ENCODE data around the gene ROGDI.

The ROGDI gene, protein sequence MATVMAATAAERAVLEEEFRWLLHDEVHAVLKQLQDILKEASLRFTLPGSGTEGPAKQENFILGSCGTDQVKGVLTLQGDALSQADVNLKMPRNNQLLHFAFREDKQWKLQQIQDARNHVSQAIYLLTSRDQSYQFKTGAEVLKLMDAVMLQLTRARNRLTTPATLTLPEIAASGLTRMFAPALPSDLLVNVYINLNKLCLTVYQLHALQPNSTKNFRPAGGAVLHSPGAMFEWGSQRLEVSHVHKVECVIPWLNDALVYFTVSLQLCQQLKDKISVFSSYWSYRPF

DNA sequence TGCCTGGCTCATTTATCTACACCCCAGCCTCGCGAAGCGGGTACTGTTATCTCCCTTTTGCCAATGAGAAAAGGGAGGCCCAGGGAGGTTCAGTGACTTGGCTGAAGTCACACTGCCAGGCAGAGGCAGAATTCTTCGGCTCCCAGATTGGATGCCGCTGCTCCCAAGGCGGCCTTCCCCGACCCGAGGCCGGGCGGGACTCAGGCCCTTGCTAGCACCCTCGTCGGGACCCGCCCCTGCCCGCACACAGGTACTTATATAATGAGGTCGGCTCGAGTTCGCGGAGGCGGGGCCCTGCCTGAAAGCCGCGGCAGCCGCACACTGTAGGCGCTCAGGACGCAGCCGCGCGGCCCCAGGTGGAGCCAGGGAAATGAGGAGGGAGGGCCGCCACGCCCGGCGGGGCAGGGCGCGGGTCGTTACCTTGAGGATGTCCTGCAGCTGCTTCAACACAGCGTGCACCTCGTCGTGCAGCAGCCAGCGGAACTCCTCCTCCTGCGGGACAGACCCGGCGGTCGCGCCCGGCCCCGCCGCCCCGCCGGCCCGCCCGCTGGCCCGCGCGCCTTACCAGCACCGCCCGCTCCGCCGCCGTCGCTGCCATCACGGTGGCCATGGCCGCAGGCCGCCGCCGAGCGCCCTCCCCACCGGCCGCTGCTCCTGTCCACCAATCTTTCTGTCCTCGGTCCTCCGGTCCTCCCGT is at the start of gene ROGDI:
TSS of gene ROGDI (minus strand) at position 672 of the 697 bp plus-strand sequence. CDS start at position 610, 62 bp downstream.
- peak; percentile 46 for DNase-seq

DNA sequence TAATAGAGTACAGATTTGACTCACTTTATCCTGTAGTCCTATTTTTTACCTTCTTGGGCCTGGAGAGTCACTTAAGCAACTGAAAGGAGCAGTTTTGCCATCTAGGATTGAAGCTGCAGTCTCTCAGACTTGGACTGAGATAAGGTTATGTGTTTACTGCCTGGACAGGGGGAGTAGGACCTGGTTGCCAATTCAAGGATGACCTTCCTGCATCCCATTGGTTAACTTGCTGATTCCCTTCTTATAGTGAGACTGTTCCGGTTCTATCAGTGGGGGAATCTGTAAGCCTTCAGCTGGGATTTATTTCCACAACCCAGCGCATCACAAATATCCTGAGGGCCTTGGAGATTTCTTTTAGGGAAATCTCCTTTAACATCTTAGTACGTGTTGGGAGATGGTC is 47.8 kb upstream of the ROGDI start:
- DNase-seq: peak; percentile 17

DNA sequence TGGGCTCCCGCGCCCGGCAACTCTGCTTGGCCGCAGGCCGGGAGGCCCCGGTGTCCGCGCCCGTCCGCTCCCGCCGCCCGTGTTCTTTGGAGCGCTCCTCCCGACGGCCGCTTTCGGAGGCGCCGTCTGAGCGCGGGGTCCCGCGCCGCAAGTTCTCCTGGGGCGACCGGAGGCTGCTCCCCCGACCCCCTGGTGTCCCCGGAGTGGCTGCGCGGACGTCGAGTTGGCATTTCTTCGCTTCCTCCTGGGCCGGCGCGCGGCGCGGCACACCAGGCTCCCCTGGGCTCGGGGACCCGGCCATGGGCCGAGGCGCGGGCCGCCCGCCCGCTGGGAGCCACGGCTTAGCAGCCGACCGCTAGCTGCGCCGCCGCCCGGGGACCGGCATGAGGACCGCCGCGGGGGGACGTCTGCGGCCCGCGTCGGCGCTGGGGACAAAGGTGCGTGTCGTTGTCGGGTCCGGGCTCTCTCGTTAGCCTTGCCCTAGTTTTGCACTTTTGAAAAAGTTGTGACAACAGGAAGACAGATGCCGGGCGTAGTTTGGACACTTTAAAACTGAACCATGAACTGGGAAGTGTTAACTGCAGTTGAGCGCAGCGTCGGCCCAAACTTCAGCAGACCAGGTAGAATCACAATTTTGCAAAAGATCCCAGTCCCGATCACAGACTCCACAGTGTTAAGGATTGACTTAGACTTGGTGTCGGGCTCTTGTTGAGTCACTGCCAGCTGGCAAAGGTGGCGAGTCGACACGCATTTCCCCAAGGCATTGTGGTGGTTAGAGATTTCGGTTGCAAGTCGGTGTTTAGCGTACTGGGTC is 45.5 kb upstream of the ROGDI start:
- DNase-seq: peak; percentile 68

DNA sequence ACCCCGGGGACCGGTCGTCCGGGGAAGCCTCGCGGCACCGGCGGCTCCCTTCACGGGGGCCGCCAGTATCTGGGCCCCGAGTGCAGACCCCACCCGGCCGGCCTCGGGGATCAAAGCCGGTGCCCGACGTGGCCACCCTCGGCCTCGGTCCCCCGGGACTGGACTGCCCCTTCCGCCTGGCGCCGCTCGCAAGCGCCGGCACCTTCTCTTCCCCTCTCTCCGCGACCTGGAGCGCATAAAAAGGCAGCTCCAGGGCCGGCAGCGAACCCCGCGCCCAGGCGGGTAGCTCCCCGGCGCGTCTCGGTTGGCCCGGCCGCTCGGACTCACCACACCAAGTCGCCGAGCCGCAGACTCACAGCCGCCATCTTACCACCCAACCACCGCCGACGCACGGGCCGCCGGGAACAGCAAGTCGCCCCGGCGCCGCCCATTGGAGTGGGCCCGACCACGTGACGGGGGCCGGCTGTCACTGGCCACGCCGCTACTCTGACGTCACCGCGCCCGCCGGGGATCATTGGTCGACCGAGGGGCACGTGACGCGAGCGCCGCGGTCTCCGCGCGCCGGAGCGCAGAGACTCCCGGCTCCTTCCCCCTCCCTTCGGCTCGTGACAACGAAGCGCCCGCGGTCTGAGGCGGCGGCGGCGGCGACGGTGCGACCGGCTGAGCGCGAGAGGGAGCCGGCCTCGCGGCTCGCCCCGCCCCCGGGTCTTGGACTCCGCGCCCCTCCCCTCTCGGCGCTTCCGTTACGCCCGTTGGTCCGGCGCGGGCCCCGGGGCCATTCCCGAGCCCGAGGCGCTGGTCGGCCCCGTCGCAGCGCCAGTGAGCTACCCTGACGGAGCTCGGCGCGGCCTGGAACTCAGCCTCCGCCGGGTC is 44.7 kb upstream of the ROGDI start, which contains the start of the genes GLYR1 and UBN1:
TSS of gene GLYR1 (minus strand) at position 388 of the 873 bp plus-strand sequence. CDS start at position 365, 23 bp downstream.
TSS of gene UBN1 (plus strand) at position 581 of the 873 bp plus-strand sequence. CDS start 5,437 bp downstream, outside the sequence.
- peak; percentile 96 for DNase-seq

DNA sequence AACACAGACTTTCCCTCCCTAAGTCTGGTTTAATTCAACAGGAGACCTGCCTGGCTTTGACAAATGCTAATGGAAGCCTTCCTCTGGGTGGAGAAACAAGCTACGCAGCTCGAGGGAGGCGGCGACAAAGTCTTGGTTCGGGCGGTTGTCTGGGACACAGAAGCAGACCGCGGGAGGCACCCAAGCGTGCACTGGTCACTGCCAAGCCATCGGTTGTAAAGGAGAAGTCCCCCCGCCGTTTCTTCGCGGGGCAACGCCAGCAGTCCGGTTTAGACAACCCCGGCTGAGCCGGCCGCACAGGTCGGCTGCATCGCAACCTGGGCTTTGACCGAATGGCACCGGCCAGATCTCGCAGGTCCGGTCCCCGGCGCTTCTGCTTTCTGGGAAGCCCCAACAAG is 44.1 kb upstream of the ROGDI start:
- peak; percentile 57 for DNase-seq

DNA sequence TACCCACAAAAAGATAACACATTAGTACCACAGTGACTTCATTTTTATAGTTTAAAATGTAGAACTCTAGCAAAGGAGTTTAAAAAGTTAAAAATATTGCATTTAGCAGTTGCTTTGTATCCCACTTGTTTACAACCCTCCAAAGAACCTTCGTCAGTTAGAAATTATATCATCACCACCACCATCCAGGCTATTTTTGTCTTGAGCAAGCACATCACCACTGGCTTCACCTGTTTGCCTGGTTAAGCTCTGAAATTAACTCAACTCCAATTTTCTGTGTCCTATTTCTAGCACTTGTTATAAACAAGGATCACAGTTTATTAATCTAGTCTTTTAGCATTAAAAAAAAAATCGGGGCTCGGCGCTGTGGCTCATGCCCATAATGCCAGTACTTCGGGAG is 38.6 kb upstream of the ROGDI start:
- no peak for DNase-seq

DNA sequence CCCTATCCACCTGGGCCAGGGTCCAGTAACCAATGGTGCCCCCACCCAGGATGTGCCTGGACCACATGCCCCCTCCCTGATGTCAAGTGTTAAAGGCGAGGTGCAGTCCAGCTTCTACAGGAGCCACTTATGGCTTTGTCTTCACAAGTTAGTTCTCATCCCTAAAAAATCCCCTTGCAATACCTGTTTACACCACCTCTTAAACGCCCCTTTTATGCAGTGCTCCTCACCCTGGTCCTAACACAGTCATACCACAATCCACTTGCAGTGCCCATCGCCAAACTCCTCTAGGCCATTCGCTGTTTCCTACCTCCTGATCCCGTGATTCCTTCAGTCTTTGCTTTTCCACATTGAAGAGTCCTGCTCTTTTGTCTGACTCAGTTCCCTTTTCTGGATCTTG is 37.5 kb upstream of the ROGDI start:
- DNase-seq: no peak

DNA sequence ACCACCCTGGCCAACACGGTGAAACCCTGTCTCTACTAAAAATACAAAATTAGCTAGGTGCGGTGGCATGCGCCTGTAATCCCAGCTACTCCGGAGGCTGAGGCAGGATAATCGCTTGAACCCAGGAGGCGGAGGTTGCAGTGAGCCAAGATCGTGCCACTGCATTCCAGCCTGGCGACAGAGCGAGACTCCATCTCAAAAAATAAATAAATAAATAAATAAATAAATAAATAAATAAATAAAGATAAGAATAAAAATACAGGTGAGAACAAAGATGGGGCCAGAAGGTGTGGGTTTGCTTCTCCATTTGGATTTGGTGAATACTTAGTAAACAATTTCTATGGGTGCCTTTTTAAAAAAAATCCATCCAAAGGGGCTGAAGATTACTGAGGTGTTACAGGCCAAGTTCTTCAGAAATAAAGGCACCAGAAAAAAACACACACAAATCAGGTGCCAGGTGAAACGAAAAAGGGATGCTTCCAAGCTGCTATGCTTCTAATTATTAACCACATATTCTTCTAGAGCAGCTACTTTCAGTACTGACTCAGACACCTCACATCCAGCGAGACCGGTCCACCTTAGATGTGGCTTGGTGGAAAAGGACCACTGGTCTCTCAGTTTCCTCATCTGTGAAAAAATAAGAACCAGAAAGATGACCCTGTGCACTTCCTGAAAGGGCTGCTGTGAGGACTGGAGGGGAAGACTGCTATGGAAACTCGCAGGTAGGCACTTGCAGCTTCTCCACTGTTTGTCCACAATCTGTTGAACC is 35.5 kb upstream of the ROGDI start:
- DNase-seq: no peak

DNA sequence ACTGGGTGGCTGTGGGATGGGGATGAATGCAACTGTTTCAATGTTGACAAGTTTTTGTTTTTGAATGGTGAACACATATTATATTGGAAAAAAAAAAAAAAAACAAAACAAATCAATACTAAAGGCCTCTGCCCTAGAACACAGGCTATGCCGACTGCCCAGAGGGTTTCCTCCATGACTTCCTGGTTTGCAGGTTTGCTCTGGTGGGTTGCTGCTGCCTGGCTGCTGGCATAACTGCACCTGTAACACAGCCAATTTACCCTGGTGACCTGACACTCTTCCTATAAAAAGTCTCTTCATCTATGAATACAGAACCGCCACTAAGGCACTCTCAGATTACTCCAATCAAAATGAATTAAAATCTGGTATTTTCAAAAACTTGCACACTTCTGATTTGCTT is 34.3 kb upstream of the ROGDI start:
- no peak for DNase-seq

DNA sequence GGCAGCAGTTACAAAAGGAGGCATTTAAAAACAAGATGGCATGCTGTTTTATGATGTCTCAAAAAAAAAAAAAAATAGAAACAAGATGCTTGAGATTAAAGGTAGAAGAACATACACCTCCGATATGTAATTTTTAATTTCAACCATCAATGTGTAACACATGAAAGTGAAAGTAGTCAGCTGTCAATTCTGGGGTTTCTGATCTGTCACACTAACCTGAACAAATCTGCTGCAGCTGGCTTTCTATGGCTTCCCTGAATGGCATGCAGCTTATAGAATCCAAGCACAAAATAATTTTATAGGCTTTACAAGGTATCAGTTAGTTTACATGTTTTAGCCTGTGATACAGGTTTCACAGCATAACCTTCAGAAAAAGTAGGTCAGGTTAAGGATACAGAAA is 31.2 kb upstream of the ROGDI start:
- no peak for DNase-seq

DNA sequence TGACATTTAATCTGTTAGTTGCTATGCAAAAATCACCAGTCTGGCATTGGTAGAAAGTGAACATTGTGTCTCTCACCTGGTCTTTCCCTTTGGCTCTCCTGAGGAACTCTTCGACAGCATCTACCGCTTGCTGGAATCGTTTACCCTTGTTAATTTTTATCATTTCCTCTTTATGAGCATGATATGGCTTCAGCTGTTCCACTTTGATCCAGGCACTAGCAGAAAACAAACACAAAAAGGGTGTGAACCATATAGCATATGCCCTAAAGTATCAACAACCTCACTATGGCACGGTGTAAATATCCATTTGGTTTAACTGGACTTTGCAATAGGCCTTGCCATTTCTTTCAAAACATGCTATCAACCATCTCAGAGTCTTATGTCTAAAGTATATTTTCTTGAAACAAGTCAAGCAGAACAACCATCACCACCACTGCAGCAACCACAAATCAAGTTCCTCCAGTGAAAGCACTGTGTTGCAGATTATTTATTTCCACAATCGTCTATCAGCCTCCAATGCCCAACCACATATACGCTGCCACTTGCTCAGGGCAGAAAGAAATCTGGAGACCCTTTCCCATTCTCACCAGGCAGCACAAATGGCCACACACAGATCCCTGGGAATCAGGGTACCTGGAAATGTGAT is 30.4 kb upstream of the ROGDI start:
- DNase-seq: no peak

DNA sequence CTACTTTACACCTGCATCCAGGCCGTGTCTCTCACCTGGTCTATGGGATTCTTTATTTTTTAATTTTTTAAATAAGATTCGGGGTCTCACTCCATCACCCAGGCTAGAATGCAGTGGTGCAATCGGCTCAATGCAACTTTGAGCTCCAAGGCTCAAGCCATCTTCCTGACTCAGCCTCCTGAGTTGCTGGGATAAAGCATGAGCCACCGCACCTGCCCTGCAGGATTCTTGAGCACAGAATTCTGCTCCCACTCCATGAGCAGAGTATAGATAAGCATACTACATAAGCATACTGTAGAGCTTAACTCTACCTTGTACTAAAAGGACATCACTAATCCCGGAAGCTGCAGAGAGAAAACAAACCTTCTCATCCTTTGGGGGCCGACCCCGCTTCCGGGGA is 29.2 kb upstream of the ROGDI start:
- DNase-seq: no peak

DNA sequence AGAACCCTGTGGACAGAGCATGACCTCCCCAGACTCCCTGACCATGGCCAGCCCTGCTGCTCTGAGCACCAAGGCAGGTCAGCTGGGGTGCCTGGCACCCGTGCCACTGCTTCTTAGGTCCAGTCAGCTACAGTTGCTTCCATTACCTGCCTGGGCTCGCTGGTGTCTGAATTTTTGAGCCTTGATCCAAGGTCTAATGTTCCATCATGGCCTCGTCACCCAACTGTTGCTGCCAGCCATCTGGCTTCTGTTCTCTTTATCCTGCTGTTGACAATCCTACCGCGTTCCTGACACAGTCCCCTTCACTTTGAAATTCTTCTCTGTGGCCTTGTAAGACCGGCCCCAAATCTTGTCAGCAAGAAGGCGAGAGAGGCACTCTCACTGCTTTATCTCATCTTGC is 28.0 kb upstream of the ROGDI start:
- no peak for DNase-seq

DNA sequence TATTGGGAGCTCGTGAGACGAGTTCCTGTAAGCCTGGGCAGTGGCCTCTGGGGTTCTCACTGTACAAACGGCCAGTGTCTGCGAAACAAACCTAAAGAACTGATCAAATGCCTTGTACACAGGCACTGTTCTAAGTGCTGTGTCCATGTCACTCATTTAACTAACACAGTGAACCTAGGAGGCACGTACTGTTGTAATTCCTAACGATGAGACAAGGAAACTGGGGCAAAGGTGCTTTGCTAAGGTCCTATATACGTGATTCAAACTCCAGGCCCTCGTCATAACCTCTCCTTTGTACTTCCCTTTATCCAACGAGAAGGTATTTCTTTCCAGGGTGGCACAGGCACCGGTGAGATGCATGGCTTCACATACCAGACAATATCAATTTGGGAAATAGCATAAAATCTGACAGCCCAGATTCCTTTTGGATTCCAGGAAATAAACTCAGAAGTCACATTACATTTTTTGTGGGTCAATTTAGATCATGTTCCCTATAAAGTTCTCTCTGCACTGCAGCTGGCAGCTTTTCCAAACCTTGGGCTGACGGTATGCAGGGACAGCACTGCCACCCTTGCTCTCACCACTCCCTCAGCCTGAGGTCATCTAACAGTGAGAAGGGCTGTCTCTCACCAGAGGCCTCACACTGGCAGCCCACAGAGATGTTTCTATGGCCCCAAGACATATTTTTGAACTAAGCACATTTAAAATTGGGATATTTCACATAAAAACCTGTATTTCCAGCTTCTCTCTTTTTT is 26.3 kb upstream of the ROGDI start:
- DNase-seq: no peak

DNA sequence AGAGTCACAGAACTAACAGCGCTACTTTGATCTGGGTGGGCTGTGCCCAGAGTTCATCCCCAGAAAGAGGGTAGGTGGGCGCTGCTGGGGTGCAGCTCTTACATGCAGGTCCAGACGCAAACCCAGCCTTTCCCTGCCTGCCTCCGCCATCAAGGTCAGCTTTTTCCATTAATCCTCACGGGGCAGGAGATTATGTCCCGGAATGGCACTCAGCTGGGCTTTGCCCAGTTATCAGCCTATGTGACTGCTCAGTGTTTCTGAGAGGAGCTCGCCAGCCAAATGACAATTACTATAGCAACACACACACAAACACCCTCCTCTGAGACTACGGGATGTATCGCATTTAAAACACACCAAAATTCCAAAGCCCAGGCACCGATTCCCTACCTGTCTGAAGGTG is 24.5 kb upstream of the ROGDI start:
- DNase-seq: no peak

DNA sequence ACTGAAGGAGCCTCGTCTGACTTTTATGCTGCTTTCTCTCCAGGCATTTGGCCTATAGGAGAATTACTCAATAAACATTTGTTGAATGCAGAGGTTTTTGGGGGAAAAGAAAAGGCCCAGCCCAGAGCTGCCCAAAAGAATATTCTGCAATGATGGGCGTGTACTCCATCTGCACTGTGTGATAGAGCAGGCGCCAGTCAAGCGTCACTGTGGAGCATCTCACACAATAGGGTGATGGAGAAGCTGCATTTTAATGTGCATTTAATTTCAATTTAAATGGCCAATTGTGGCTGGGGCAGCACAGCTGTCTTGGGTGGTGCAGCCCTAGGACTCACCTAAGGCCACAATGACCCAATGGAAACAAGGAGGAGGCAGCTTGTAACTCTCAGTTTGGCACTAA is 24.1 kb upstream of the ROGDI start:
- no peak for DNase-seq

DNA sequence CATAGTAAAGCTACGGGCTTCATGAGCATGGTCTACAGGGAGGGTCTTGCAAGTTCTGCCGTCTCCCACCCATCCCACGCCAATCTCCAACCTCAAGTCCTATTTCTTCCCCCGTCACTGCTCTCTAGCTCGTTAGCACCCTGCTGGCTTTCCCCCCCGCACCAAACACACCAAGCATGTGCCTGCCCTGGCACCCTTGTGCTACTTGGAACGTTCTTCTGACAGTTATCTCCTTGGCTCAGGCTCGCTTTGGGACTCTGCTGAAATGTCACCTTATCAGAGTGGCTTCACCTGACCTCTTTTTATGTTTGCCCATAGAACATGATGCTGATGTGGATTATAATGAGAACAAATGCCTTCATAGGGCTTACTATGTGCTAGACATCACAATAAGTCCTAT is 22.8 kb upstream of the ROGDI start:
- no peak for DNase-seq

DNA sequence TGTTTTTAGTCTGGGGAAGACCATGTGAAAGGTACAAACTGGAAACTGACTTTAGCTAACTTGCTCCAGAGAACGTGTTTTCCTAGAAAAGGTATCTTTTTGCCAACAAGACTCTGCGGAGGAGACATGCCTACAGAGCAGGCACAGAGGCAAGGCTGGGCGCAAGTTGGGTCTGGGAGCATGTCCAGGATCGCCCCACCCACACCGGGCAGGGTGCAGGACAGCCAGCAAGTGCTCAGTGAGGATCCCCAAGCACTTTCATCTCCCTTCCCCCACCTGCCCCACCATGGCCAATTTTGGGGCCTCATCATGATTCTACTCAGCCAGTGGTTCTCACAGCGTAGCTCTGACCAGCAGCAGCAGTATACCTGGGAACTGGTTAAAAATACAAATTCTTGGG is 18.2 kb upstream of the ROGDI start:
- DNase-seq: no peak

DNA sequence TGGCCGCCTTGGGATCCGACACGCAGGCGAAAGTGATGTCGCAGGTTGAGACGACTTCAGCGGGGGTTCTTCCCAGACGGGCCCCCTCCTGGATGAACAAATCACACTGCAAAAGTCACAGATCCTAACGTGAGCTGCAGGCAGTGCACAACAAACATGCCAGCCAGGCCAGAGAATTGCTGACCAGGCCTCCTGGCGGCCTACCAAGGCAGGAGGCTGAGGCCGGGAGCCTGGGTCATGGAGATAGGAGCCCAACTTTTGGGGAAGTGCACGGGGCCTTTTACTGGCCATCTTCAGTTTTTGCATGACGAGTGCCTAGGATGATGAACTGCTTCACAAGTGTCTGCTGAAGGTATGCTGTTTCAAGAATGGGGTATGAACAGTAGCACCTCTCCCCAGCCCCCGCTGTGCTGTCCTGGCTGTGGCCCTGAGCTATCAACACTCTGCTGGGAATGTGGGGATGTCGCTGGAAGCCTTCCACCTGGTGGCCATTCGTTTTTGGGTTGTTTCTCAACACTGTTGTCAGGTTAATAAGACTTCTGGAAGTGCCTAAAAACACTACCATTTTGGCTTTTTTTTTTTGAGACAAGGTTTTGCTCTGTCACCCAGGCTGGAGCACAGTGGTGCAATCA is 12.2 kb upstream of the ROGDI start:
- DNase-seq: no peak

DNA sequence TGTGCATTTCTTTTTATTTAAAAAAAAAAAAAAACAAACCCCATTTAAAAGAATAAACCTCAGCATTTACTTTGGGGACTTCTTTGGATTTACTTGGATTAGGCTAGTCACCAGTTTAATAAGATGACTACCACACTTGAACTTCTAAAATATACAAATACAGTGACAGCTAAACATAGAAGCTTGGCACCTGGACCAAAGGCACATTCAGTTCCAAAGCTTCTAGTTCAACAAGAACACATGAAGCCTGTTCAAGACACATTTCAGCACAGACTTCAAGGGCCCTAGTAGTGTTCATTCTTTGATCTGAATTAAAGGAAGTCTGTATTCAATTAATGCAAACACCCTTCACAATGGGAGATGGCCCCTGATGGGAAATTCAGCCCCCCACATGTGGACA is 11.6 kb upstream of the ROGDI start:
- DNase-seq: no peak
